Testis (tissue), 3 donors: Measurements from ENCODE around the gene COMMD4. TPM values are rescaled to one million over a fixed set of nuclear protein-coding genes. Genes with fewer than 3 reads are reported as not detected.
"Not testable (repeated sequence)": the region's sequence is repeated elsewhere in the genome, so short reads cannot be mapped to it uniquely, and the experiment has no call there.

Experiments used
- DNase-seq: peaks from one replicate; pipeline ENCODE4 v3.0.0-alpha.2; 2019
- H3K27ac ChIP-seq, 2 donors: fragments of 200-600 bp; sonication (generic); one replicate each; pipeline ENCODE4 v1.5.1; 2019
- H3K27me3 ChIP-seq: fragments of 200-600 bp; sonication (generic); one replicate; pipeline ENCODE4 v1.5.1; 2019
- H3K36me3 ChIP-seq: fragments of 200-600 bp; sonication (generic); one replicate; pipeline ENCODE4 v1.5.1; 2017; ENCODE audit warnings: low read depth; ENCODE audit errors: missing control alignments
- H3K4me1 ChIP-seq: fragments of 200-600 bp; sonication (generic); one replicate; pipeline ENCODE4 v1.5.1; 2019
- H3K4me3 ChIP-seq, 2 donors: fragments of 200-600 bp; sonication (generic); one replicate each; pipeline ENCODE4 v1.5.1; 2017 to 2019
- H3K9me3 ChIP-seq: fragments of 200-600 bp; sonication (generic); one replicate; pipeline ENCODE4 v1.5.1; 2017
- CTCF ChIP-seq, 3 experiments: fragments of 450-650 bp in 2 of 3; fragments of 200-600 bp in 1 of 3; sonication (generic) in 1 of 3; IDR thresholded peaks; one replicate each; pipeline ENCODE4 v1.5.1; 2016 to 2019; ENCODE audit warnings: antibody characterized with exemption in 3 of 3, mild to moderate bottlenecking in 2 of 3, moderate library complexity in 1 of 3
- POLR2A ChIP-seq: fragments of 450-650 bp; IDR thresholded peaks from one replicate; pipeline ENCODE4 v1.6.1; 2017; ENCODE audit warnings: antibody characterized with exemption, mild to moderate bottlenecking, moderate library complexity
- WGBS, 2 donors: methylation state at CpG; one replicate each; pipeline ENCODE4 v1.1.5; 2018; 5-methylcytosine and 5-hydroxymethylcytosine counted together
- intact Hi-C: fragments of 100-400 bp; cut with DNase I; formaldehyde crosslinking; loops from one replicate; pipeline ENCODE4 v1.15.1; 2023; ENCODE audit warnings: low total_unique reads
- polyA plus RNA-seq: library from polyadenylated mRNA; stranded (reverse); fragments of 350-450 nt; fragmentation: Illumina TruSeq; extraction: RNeasy Lipid Tissue Mini Kit (QIAGEN cat#74804); gene quantifications from one replicate; pipeline ENCODE4 v1.2.3, GENCODE V29; 2014; ENCODE audit warnings: low read depth, low replicate concordance; ENCODE audit not compliant: insufficient read depth
- total RNA-seq, 2 donors: library from RNA; depleted of rRNA; stranded (reverse); fragments of >200 nt; gene quantifications; one replicate each; pipeline ENCODE4 v1.2.3, GENCODE V29; 2016

COMMD4 gene
- total and polyA plus RNA-seq, 3 donors from 2014 or later: 92.7 to 165 (median 110) TPM

DNA sequence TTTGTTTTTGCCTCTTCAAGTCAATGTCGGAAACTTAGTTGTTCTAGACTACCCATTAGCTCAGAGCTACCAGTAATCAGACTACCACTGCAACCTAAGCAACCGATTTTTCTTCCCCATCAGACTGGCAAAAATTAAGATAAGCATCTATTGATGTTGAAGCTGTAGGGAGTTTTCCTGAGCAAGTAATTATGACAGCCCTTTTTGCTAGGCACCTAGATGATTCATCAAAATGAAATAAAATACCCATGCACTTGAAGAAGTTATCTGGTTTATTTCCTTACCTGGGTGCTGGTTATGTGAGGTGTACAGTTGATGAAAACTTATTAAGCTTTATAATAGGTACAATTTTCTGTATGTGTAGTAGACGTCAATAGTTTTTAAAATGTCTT lies 554 bp upstream of the COMMD4 start:
- TF ChIP-seq CTCF (IDR thresholded peaks at IDR 0.05) (no peak), POLR2A (no peak)
- intact Hi-C loops: no loop called here
- Histone ChIP-seq H3K27ac (peak overlapping the region in 1 of 2 donors; percentile 72), H3K9me3 (no peaks in the 10 kb centered on the region), H3K36me3 (no peaks in the 10 kb centered on the region), H3K4me3 (peak overlapping the region; percentile 66 to 70), H3K4me1 (peaks cover 8% of the 10 kb centered on the region), H3K27me3 (no peaks in the 10 kb centered on the region)
- WGBS, 2 donors: 26 to 28% methylated on average over 3 of the region's 3 CpGs
- no peak for DNase-seq

GRCh38 chr15:75338661-75339240 lies 2.9 kb downstream of the COMMD4 start:
- Histone ChIP-seq H3K9me3 (no peaks in the 10 kb centered on the region), H3K27me3 (no peaks in the 10 kb centered on the region), H3K36me3 (no peaks in the 10 kb centered on the region), H3K4me3 (no peak overlapping the region), H3K4me1 (peaks cover 8% of the 10 kb centered on the region), H3K27ac (no peak overlapping the region)
- no peak for DNase-seq
- WGBS, 2 donors: 92 to 100% methylated on average over 1 to 9 of the region's 11 CpGs
- intact Hi-C loops: no loop called here
- no peak for TF ChIP-seq CTCF (IDR thresholded peaks at IDR 0.05)
- TF ChIP-seq POLR2A: no peak

DNA sequence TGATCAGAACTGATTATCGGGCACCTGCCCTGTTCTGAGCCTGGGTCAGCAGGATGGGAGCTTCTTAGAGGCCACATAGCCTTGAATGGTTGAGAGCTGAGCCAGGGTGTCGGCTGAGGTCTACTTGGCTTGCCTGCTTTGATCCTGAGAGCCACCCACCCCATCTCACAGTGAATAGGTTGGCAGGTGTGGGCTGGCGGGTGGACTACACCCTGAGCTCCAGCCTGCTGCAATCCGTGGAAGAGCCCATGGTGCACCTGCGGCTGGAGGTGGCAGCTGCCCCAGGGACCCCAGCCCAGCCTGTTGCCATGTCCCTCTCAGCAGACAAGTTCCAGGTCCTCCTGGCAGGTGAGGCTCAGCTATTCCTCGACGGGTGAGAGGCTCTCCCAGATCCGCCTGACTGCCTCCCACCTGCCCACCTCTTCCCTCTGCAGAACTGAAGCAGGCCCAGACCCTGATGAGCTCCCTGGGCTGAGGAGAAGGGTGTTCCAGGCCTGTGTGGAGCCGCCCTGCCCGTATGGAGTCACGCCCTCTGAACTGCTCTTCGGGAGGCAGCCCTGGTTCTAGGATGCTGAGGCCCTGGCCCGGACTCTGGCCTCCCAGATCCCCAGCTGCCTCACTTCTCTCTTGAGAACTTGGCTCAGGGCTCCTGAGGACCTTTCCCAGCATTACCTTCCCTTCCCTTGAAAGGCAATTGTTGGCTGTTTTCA lies 3.8 kb downstream of the COMMD4 start:
- intact Hi-C loops: no loop called here
- no peak for DNase-seq
- Histone ChIP-seq H3K4me3 (no peak overlapping the region), H3K36me3 (no peaks in the 10 kb centered on the region), H3K4me1 (peaks cover 8% of the 10 kb centered on the region), H3K27ac (no peak overlapping the region), H3K27me3 (no peaks in the 10 kb centered on the region), H3K9me3 (no peaks in the 10 kb centered on the region)
- WGBS, 2 donors: 91% methylated on average over 13 of the region's 13 CpGs; no CpG with 5 or more reads in 1 of the 2 donors
- TF ChIP-seq POLR2A: no peak
- no peak for TF ChIP-seq CTCF (IDR thresholded peaks at IDR 0.05)

DNA sequence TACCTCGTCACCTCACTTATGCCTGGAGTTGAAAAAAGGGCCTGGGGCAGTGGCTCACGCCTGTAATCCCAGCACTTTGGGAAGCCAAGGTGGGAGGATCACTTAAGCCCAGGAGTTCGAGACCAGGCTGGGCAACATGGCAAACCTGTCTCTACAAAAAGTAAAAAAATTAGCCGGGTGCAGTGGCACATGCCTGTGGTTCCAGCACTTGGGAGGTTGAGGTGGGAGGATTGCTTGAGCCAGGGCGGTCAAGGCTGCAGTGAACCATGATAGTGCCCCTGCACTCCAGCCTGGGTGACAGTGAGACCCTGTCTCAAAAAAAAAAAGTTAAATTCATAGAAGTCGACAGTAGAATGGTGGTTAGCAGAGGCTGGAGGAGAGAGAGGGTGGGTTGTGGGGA lies 6.4 kb downstream of the COMMD4 start:
- WGBS, 2 donors: 85 to 89% methylated on average over 6 of the region's 6 CpGs
- Histone ChIP-seq H3K27me3 (no peaks in the 10 kb centered on the region), H3K9me3 (no peaks in the 10 kb centered on the region), H3K27ac (no peak overlapping the region), H3K36me3 (no peaks in the 10 kb centered on the region), H3K4me1 (peaks cover under 1% of the 10 kb centered on the region), H3K4me3 (no peak overlapping the region)
- DNase-seq: no peak
- intact Hi-C loops: no loop called here
- no peak for TF ChIP-seq CTCF (IDR thresholded peaks at IDR 0.05)

GRCh38 chr15:75343953-75344352 lies 8.1 kb downstream of the COMMD4 start:
- DNase-seq, H3K36me3 ChIP-seq, H3K27me3 ChIP-seq, intact Hi-C loops, H3K9me3 ChIP-seq, H3K4me3 ChIP-seq, H3K27ac ChIP-seq, H3K4me1 ChIP-seq: not testable (repeated sequence)
- 48 to 59% methylated on average over 8 of the region's 8 CpGs for WGBS, 2 donors
